Measurements from ENCODE around the gene FRAS1.
"Not testable (repeated sequence)": the region's sequence is repeated elsewhere in the genome, so short reads cannot be mapped to it uniquely, and the experiment has no call there.

FRAS1 gene

GRCh38 chr4:78222575-78223186, 165.6 kb downstream of the FRAS1 start:
- peak; percentile 27 for DNase-seq

GRCh38 chr4:78225236-78225635, 168.1 kb downstream of the FRAS1 start:
- no peak for DNase-seq

- no peak for DNase-seq
These were observed 169.2 kb downstream of the FRAS1 start for GRCh38 chr4:78226279-78226678.

- DNase-seq, result no peak
These were observed 170.4 kb downstream of the FRAS1 start for GRCh38 chr4:78227411-78228057.

- no peak for DNase-seq
These were observed 178.7 kb downstream of the FRAS1 start for GRCh38 chr4:78235800-78236199.

GRCh38 chr4:78237360-78237759, 180.2 kb downstream of the FRAS1 start:
- DNase-seq, result no peak

- no peak for DNase-seq
These were observed 184.9 kb downstream of the FRAS1 start for GRCh38 chr4:78242071-78242470.

- DNase-seq, result no peak
These were observed 187.8 kb downstream of the FRAS1 start for GRCh38 chr4:78244705-78245485.

- DNase-seq, result no peak
These were observed 190.6 kb downstream of the FRAS1 start for GRCh38 chr4:78247536-78248285.

- DNase-seq, result no peak
These were observed 193.4 kb downstream of the FRAS1 start for GRCh38 chr4:78250500-78250899.

GRCh38 chr4:78252773-78253172, 195.7 kb downstream of the FRAS1 start:
- not testable (repeated sequence) for DNase-seq

- DNase-seq, result no peak
These were observed 197.8 kb downstream of the FRAS1 start for GRCh38 chr4:78254893-78255292.

GRCh38 chr4:78265006-78265405, 207.9 kb downstream of the FRAS1 start:
- DNase-seq, result no peak

GRCh38 chr4:78267790-78268189, 210.7 kb downstream of the FRAS1 start:
- DNase-seq, result no peak

- DNase-seq, result no peak
These were observed 211.5 kb downstream of the FRAS1 start for GRCh38 chr4:78268597-78268996.

GRCh38 chr4:78275450-78275849, 218.3 kb downstream of the FRAS1 start:
- not testable (repeated sequence) for DNase-seq

GRCh38 chr4:78286281-78286680, 229.2 kb downstream of the FRAS1 start:
- DNase-seq, result no peak

GRCh38 chr4:78288327-78288726, 231.2 kb downstream of the FRAS1 start:
- DNase-seq, result no peak

- no peak for DNase-seq
These were observed 234.2 kb downstream of the FRAS1 start for GRCh38 chr4:78291277-78291676.

GRCh38 chr4:78292341-78292740, 235.2 kb downstream of the FRAS1 start:
- no peak for DNase-seq

GRCh38 chr4:78292856-78293255, 235.7 kb downstream of the FRAS1 start:
- no peak for DNase-seq

GRCh38 chr4:78293348-78293747, 236.2 kb downstream of the FRAS1 start:
- DNase-seq, result no peak

- DNase-seq, result no peak
These were observed 236.7 kb downstream of the FRAS1 start for GRCh38 chr4:78293821-78294301.

All from NCI-H774 (cell line).